Measurements from ENCODE around the gene CAAP1. TPM values are rescaled to one million over a fixed set of nuclear protein-coding genes. Genes with fewer than 3 reads are reported as not detected.

Gene CAAP1
- polyA plus RNA-seq, 1 donor (not counting 4 experiments of a cell fraction or from before 2014, with no cell fraction given) = 14.4 TPM

DNA sequence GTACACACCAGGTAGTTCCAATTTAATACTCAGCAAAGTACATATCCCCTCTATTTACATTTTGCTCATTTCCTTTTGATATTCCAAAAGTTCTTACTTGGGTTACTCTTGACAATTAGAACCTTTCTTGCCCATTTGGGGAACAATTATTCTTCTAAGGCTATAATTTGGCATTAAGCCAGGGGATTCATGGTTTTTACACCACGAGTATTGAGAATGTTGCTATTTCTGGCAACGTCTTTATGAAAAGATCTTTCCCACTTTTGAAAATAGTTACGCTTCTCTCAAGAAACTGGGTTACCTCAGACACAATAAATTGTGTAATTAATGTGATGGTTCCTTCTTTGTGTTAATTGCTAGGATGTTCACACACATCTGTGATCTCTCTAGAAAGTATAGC, 11.5 kb upstream of the CAAP1 start:
- H3K27me3 ChIP-seq (ENCODE audit: control insufficient read depth, extremely low read depth, insufficient read depth, low read length) = no peaks in the 10 kb centered on the region
- no peaks in the 10 kb centered on the region for H3K9me1 ChIP-seq (ENCODE audit: control insufficient read depth, extremely low read depth, insufficient read depth, low read length)
- no peak overlapping the region for H3K9ac ChIP-seq (ENCODE audit: control insufficient read depth, extremely low read depth, insufficient read depth, low read length)
- H4K20me1 ChIP-seq (ENCODE audit: control insufficient read depth, extremely low read depth, insufficient read depth, low read length) = no peaks in the 10 kb centered on the region
- no peak for TF ChIP-seq EZH2 (IDR thresholded peaks at IDR 0.05; ENCODE audit: low read length)
- TF ChIP-seq, protein P1, sequence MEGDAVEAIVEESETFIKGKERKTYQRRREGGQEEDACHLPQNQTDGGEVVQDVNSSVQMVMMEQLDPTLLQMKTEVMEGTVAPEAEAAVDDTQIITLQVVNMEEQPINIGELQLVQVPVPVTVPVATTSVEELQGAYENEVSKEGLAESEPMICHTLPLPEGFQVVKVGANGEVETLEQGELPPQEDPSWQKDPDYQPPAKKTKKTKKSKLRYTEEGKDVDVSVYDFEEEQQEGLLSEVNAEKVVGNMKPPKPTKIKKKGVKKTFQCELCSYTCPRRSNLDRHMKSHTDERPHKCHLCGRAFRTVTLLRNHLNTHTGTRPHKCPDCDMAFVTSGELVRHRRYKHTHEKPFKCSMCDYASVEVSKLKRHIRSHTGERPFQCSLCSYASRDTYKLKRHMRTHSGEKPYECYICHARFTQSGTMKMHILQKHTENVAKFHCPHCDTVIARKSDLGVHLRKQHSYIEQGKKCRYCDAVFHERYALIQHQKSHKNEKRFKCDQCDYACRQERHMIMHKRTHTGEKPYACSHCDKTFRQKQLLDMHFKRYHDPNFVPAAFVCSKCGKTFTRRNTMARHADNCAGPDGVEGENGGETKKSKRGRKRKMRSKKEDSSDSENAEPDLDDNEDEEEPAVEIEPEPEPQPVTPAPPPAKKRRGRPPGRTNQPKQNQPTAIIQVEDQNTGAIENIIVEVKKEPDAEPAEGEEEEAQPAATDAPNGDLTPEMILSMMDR (optimal IDR thresholded peaks at IDR 0.05 in 1 of 3, IDR thresholded peaks at IDR 0.05 in 1 of 3, conservative IDR thresholded peaks at IDR 0.05 in 1 of 3; ENCODE audit: extremely low read depth in 1 of 3, insufficient read depth in 2 of 3, low read length in 3 of 3) = no peak
- no peak overlapping the region for H2AFZ ChIP-seq (ENCODE audit: control insufficient read depth, low read length)
- no peak overlapping the region for H3K27ac ChIP-seq (ENCODE audit: control insufficient read depth, insufficient read depth, low read length)
- no peaks in the 10 kb centered on the region for H3K4me1 ChIP-seq (ENCODE audit: control insufficient read depth, extremely low read depth, insufficient read depth, low read length)
- dilution Hi-C loops (cut with MboI; ENCODE audit: extremely low pct_ligation_motif_present, low sequenced_read_pairs) = no loop called here
- no peaks in the 10 kb centered on the region for H3K9me3 ChIP-seq (ENCODE audit: control insufficient read depth, low read depth, low read length)
- no peak for DNase-seq (ENCODE audit: low read depth, low spot score)
- H3K36me3 ChIP-seq (ENCODE audit: control insufficient read depth in 2 of 2, extremely low read depth in 1 of 2, insufficient read depth in 2 of 2, low read length in 2 of 2) = peaks cover 6% of the 10 kb centered on the region in 2 experiments
- FAIRE-seq = no peak
- H3K79me2 ChIP-seq (ENCODE audit: control insufficient read depth, insufficient read depth, low read length) = no peaks in the 10 kb centered on the region
- H3K4me3 ChIP-seq (ENCODE audit: control insufficient read depth in 2 of 3, extremely low read depth in 1 of 3, insufficient read depth in 2 of 3, low read depth in 1 of 3, low read length in 3 of 3) = no peak overlapping the region
- H3K4me2 ChIP-seq (ENCODE audit: control insufficient read depth, extremely low read depth, insufficient read depth, low read depth, low read length) = no peak overlapping the region

GRCh38 chr9:26893030-26893676, 551 bp upstream of the CAAP1 start:
- Histone ChIP-seq H4K20me1 (ENCODE audit: control insufficient read depth, extremely low read depth, insufficient read depth, low read length) (no peaks in the 10 kb centered on the region), H3K4me3 (ENCODE audit: control insufficient read depth in 2 of 3, extremely low read depth in 1 of 3, insufficient read depth in 2 of 3, low read depth in 1 of 3, low read length in 3 of 3) (peak overlapping the region; percentile 69 to 99 (median 82)), H3K36me3 (ENCODE audit: control insufficient read depth in 2 of 2, extremely low read depth in 1 of 2, insufficient read depth in 2 of 2, low read length in 2 of 2) (no peaks in the 10 kb centered on the region), H3K4me1 (ENCODE audit: control insufficient read depth, extremely low read depth, insufficient read depth, low read length) (no peaks in the 10 kb centered on the region), H3K27me3 (ENCODE audit: control insufficient read depth, extremely low read depth, insufficient read depth, low read length) (no peaks in the 10 kb centered on the region), H3K9ac (ENCODE audit: control insufficient read depth, extremely low read depth, insufficient read depth, low read length) (peak overlapping the region; percentile 90), H3K79me2 (ENCODE audit: control insufficient read depth, insufficient read depth, low read length) (peaks cover 34% of the 10 kb centered on the region), H3K27ac (ENCODE audit: control insufficient read depth, insufficient read depth, low read length) (peak overlapping the region; percentile 93), H2AFZ (ENCODE audit: control insufficient read depth, low read length) (peak overlapping the region; percentile 100), H3K9me3 (ENCODE audit: control insufficient read depth, low read depth, low read length) (no peaks in the 10 kb centered on the region), H3K4me2 (ENCODE audit: control insufficient read depth, extremely low read depth, insufficient read depth, low read depth, low read length) (peak overlapping the region; percentile 89), H3K9me1 (ENCODE audit: control insufficient read depth, extremely low read depth, insufficient read depth, low read length) (no peaks in the 10 kb centered on the region)
- TF ChIP-seq, protein P1 (optimal IDR thresholded peaks at IDR 0.05 in 1 of 3, IDR thresholded peaks at IDR 0.05 in 1 of 3, conservative IDR thresholded peaks at IDR 0.05 in 1 of 3; ENCODE audit: extremely low read depth in 1 of 3, insufficient read depth in 2 of 3, low read length in 3 of 3) = no peak
- no peak for TF ChIP-seq EZH2 (IDR thresholded peaks at IDR 0.05; ENCODE audit: low read length)
- dilution Hi-C loops (cut with MboI; ENCODE audit: extremely low pct_ligation_motif_present, low sequenced_read_pairs) = no loop called here
- FAIRE-seq = no peak
- DNase-seq (ENCODE audit: low read depth, low spot score) = no peak
